ENCODE results near the gene SEMA4B. TPM values are rescaled to one million over a fixed set of nuclear protein-coding genes. Genes with fewer than 3 reads are reported as not detected.

Gene SEMA4B
- total RNA-seq, 1 donor from 2014 or later: 85.1 TPM

GRCh38 chr15:90227816-90228772 is 27.0 kb downstream of the SEMA4B start:
- peaks cover 77% of the 10 kb centered on the region for H3K36me3 Mint-ChIP-seq (ENCODE audit: low read depth)
- ChIA-PET POLR2A (interaction anchor here (0.6 to 1.1 kb wide), 2 partner anchors 31 to 158 kb away, joined by 3 read pairs; no protein-coding TSS in a partner anchor), CTCF (interaction anchor here (0.5 to 0.9 kb wide), 2 partner anchors 10 to 664 kb away, joined by 4 read pairs; no protein-coding TSS in a partner anchor)
- intact Hi-C loops (cut with micrococcal nuclease): no loop called here
- H3K9me3 Mint-ChIP-seq: no peaks in the 10 kb centered on the region
- DNase-seq: no peak
- H3K4me1 Mint-ChIP-seq: peaks cover 39% of the 10 kb centered on the region
- no peak for ATAC-seq (ENCODE audit: low read depth)
- no peak for TF ChIP-seq CTCF (IDR thresholded peaks at IDR 0.05)
- no peak overlapping the region for H3K27ac Mint-ChIP-seq
- H3K27me3 Mint-ChIP-seq: no peaks in the 10 kb centered on the region
- H3K4me3 Mint-ChIP-seq: no peak overlapping the region

GRCh38 chr15:90228960-90229359 is 27.8 kb downstream of the SEMA4B start:
- H3K36me3 Mint-ChIP-seq (ENCODE audit: low read depth): peaks cover 69% of the 10 kb centered on the region
- H3K27ac Mint-ChIP-seq: peak overlapping the region; percentile 53
- H3K4me1 Mint-ChIP-seq: peaks cover 40% of the 10 kb centered on the region
- H3K9me3 Mint-ChIP-seq: no peaks in the 10 kb centered on the region
- POLR2A ChIA-PET: no interaction called here
- H3K27me3 Mint-ChIP-seq: no peaks in the 10 kb centered on the region
- DNase-seq: no peak
- intact Hi-C loops (cut with micrococcal nuclease): no loop called here
- TF ChIP-seq CTCF (IDR thresholded peaks at IDR 0.05): no peak
- no peak for ATAC-seq (ENCODE audit: low read depth)
- CTCF ChIA-PET: interaction anchor here (0.5 kb wide), 1 partner anchor 665 kb away, joined by 4 read pairs; no protein-coding TSS in a partner anchor
- no peak overlapping the region for H3K4me3 Mint-ChIP-seq

GRCh38 chr15:90230071-90230494 is 29.0 kb downstream of the SEMA4B start:
- no peaks in the 10 kb centered on the region for H3K27me3 Mint-ChIP-seq
- CTCF ChIA-PET: interaction anchor here (0.9 to 2.1 kb wide), 2 partner anchors 16 to 36 kb away, joined by 3 to 6 read pairs; partner anchors contain the start of gene NGRN
- H3K27ac Mint-ChIP-seq: peak overlapping the region; percentile 97
- ATAC-seq (ENCODE audit: low read depth) (no peak), DNase-seq (no peak)
- H3K9me3 Mint-ChIP-seq: no peaks in the 10 kb centered on the region
- peaks cover 49% of the 10 kb centered on the region for H3K4me1 Mint-ChIP-seq
- intact Hi-C loops (cut with micrococcal nuclease): loop anchor here (5.0 kb wide), 5 partner anchors 128 to 702 kb away; partner anchors contain the start of genes BLM, HDDC3, IDH2 and PEX11A
- peak overlapping the region; percentile 24 for H3K4me3 Mint-ChIP-seq
- POLR2A ChIA-PET: interaction anchor here (1.7 to 4.9 kb wide), 5 partner anchors 16 to 39 kb away, joined by 6 to 63 read pairs (median 44); partner anchors contain the start of genes NGRN and SEMA4B
- TF ChIP-seq CTCF (IDR thresholded peaks at IDR 0.05): no peak
- H3K36me3 Mint-ChIP-seq (ENCODE audit: low read depth): peaks cover 59% of the 10 kb centered on the region

GRCh38 chr15:90230610-90231009 is 29.5 kb downstream of the SEMA4B start:
- Mint-ChIP-seq H3K4me1 (peaks cover 50% of the 10 kb centered on the region), H3K4me3 (peak overlapping the region; percentile 86), H3K36me3 (ENCODE audit: low read depth) (peaks cover 54% of the 10 kb centered on the region), H3K9me3 (no peaks in the 10 kb centered on the region), H3K27ac (peak overlapping the region; percentile 97), H3K27me3 (no peaks in the 10 kb centered on the region)
- ChIA-PET CTCF (interaction anchor here (0.9 to 4.2 kb wide), 4 partner anchors 10 to 69 kb away, joined by 3 to 44 read pairs (median 6); partner anchors contain the start of gene NGRN), POLR2A (interaction anchor here (1.7 to 4.9 kb wide), 7 partner anchors 17 to 158 kb away, joined by 6 to 63 read pairs (median 43); partner anchors contain the start of genes IQGAP1, NGRN and SEMA4B)
- TF ChIP-seq CTCF (IDR thresholded peaks at IDR 0.05): no peak
- no peak for ATAC-seq (ENCODE audit: low read depth)
- intact Hi-C loops (cut with micrococcal nuclease): loop anchor here (1.0 to 5.0 kb wide), 8 partner anchors 11 to 702 kb away; partner anchors contain the start of genes BLM, HDDC3, IDH2 and PEX11A
- no peak for DNase-seq

Data from activated B cell treated with CpG ODN at 0.5 μM for 24 hours (primary cell).